Stimulated activated CD8-positive, alpha-beta memory T cell treated with anti-CD3 and anti-CD28 coated beads, Interleukin-15, amount 100 ng/mL, for 1 hour (primary cell): ENCODE results near the gene CRYAB.

Experiments used
- DNase-seq: peaks from one replicate; pipeline ENCODE4 v3.0.0-alpha.2; 2020; ENCODE audit warnings: low read depth

The CRYAB gene

DNA sequence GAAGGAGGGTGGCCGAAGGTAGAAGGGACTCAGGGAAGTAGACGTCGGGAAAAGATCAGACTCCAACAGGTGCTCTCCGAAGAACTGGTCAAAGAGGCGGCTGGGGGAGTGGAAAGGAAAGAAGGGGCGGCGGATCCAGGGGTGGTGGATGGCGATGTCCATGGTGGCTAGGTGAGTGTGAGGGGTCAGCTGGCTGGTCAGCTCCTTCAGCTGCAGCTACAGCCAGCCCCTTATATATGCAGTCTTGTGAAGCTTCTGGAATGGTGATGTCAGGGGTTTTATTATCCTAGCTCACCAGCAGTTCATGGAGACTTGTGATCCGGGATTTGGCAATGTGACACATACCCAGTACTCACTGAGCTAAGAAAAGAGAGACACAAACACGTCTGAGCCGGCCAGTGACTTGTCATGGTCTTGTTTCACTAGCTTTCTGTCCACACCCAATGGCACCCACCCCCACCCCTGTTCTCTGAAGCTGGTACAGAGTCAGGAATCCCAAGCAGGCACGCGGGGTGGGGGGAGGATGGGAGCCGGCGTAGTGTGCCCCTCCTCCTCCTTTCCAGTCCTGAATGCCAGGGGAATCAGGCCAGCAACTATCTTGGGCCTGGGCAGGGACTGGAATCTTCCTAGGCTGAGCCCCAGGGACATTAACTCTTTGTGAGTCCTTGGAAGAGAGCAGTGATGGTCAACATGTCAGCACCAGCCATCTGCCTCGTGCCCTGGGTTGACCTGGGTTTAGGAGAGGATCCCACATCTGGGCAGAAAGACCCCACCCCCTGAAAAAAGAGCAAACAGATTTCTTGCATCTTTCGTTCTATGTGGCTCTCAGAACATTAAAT is at the start of gene CRYAB:
TSS of gene CRYAB (minus strand) at position 208 of the 839 bp plus-strand sequence. CDS start at position 162, 46 bp downstream.
- no peak for DNase-seq

GRCh38 chr11:111960916-111961315 is 49.3 kb upstream of the CRYAB start:
- no peak for DNase-seq

DNA sequence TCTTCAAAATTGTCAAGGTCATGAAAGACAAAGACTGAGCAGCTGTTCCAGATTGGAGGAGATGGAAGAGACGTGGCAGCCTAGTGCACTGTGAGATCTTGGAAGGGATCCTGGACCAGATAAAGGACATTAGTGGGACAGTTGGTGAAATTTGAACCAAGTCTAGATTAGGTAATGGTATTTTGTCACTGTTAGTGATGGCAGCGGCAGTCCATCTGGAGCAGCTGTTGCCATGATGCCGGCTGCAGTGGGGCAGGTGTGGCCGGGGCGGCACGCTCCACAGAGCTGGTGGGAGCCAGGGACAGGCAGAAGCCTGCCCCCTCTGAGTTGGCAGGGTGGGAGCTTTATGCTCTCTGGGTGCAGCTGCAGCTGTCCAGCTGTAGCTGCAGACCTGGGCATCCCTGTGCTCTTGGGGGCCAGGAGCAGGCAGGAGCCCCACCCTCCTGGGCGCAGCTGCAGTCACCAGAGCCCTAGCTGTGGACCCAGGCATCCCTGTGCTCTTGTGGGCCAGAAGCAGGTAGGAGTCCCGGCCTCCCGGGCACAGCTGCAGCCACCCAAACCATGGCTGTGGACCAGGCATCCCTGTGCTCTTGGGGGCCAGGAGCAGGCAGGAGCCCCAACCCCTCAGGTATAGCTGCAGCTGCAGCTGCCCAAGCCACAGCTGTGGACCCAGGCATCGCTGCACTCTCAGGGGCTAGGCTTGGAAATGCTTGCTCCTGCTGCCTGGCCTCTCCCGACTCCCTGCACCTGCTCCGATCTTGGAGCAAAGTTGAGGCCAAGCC is 46.3 kb upstream of the CRYAB start:
- no peak for DNase-seq

GRCh38 chr11:111954154-111954553 is 42.6 kb upstream of the CRYAB start:
- no peak for DNase-seq

DNA sequence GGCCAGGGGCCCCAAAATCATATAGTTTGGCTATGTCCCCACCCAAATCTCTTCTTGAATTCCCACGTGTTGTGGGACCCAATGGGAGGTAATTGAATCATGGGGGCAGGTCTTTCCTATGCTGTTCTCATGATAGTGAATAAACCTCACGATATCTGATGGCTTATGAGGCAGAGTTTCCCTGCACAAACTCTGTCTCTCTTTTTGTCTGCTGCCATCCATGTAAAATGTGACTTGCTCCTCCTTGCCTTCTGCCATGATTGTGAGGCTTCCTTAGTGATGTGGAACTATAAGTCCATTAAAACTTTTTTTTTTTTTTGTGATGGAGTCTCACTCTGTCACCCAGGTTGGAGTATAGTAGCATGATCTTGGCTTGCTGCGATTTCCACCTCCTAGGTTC is 40.0 kb upstream of the CRYAB start:
- no peak for DNase-seq

- DNase-seq: no peak
These were observed 38.2 kb upstream of the CRYAB start for GRCh38 chr11:111949519-111950426.

GRCh38 chr11:111947143-111947542 is 35.6 kb upstream of the CRYAB start:
- DNase-seq: no peak

- no peak for DNase-seq
These were observed 34.9 kb upstream of the CRYAB start for GRCh38 chr11:111946499-111946898.

- no peak for DNase-seq
These were observed 33.6 kb upstream of the CRYAB start for GRCh38 chr11:111945198-111945597.

DNA sequence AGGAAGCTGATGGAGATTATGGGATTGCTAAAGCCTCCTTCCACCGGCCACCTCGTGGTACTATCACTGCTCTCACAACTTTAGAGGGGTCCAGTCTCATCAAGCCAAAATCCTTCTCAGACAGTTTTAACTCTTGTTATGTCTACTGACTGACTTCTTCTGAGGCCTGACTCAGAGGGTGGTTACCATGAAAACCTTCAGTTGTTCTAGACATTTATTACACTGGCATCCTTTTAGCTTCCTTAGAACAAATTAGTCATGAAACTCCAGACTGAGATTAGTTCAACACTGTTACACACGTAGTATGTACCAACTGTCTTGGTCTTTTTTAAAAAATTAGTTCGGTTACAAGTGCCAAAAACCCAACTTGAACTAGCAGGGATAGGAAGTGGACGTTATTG is 33.1 kb upstream of the CRYAB start:
- no peak for DNase-seq

DNA sequence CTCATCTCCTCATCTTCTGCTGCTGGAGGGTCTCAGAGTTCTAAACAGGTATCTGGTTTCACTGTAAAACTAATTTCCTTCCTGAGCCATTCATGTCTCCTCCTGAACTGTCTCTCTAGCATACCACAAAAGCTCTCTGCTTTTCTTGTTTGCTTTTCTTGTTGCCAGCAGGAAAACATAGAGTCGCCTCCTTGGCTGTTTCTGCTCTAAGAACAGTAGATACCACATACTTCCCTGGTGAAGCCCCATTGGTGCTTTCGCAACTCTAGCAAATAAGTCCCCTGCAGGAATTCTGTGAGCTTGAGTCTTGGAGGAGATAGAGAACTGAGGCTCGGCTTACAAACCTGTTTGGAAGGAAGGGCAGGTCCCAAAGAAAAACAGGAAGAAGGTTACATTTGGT is 32.6 kb upstream of the CRYAB start:
- no peak for DNase-seq

DNA sequence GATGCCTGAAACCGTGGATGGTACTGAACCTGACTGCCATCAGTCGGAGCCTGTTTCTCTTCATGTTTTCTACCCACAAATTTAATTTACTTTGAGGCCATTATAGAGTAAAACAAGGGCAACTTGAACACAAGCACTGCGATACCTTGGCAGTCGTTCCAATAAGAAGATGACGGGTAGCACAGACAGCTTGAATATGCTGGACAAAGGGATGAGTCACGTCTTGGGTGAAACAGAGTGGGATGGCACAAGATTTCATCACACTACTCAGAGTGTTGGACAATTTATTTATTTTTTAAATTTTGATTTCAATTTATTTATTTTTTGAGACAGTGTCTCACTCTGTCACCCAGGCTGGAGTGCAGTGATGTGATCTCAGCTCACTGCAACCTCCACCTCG is 31.3 kb upstream of the CRYAB start:
- no peak for DNase-seq

DNA sequence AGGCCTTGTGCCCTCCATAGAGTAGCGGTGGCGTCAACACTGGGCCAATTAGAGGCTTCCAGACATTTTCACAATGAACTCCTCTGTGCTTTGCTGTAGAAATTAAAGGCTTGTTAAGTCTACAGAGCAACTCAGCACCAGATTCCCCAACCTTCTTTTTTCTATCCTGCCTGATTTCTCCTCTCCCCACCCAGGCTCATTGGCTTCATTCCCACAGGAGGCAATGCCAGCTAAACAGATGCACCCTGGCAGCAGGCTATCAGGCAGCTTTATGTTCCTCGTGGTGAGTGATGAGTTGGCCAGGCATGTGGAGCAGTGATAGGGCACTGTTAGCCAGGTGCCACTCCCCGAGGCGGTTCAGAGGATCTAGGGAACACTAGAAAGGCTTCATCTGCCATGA is 30.4 kb upstream of the CRYAB start:
- DNase-seq: no peak

- no peak for DNase-seq
These were observed 28.4 kb upstream of the CRYAB start for GRCh38 chr11:111939836-111940604.

DNA sequence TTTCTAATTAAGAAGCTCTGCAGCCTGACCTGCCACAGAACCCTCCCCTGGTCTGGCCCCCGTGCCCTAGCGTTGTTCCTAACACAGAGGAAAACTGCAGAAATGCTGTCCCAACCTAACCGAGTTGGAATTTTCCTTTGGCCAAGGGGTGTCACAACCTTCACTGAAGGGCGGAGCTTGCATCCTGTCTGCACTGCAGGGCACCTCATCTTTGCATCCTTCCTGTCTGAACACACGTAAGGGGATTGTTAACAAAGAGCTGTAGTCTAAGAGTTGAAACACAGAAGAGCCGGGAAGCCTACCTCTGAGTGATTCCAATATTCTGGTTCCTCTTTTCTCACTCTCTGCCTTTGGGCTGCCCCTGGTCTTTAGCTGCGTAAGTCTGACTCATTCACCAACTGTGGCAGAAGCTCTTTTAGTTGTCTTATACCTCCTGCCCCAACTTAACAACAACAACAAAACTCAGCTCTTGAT is 27.2 kb upstream of the CRYAB start:
- DNase-seq: no peak

DNA sequence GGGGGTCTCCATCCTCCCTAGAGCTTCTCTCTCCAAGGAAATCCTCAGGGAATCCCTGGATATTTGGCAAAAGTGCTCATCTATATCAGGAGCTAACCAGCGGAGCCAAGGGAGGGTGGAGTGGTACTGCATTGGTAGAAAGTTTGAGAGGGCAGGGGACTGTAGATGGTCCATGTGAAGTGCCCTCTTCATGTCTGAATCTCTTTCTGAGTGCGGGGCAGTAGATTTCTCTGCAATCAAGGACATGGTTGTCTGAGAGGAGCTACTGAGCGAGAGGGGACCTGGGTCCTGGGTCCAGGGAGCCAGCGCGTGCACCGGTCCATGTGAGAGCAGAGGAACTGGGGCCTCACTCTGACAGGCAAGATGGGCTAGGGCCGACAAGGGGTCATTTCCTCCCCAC is 26.3 kb upstream of the CRYAB start:
- DNase-seq: no peak

DNA sequence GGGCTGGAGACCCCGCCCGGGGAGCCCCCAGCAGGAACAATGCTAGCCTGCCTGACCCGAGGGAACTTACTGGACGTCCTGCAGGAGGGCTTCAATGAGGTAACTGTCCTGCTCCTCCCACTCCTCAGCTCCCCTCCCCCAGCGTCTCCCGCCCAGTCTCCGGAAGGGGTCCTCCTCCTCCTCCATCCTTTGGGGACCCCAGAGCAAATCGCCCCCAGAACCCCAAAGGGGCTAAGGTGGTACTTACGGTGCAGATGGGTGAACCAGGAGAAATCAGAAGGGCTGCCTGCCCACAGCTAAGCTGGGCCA is 25.8 kb upstream of the CRYAB start:
- no peak for DNase-seq

GRCh38 chr11:111936040-111936540 is 24.5 kb upstream of the CRYAB start:
- no peak for DNase-seq

- no peak for DNase-seq
These were observed 23.9 kb upstream of the CRYAB start for GRCh38 chr11:111935317-111936039.

DNA sequence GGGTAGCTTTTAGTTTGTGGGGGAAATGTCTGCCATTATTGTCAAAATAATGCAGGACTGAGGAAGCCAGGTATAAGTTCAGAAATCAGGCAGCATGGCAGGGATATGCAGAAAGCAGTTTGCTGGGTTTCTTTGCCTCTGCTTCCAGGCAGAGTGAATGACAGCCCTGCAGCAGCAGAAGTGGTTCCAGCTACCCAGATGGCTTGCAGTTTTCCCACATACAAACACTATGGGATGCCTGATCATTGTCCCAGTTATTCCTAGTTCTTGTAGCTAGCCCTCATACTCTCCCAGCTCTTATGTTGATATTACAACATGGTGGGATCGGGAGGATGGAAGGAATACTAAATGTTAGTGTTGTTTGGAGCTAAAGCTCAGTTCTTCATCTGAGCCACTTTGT is 22.7 kb upstream of the CRYAB start:
- DNase-seq: no peak

- DNase-seq: no peak
These were observed 22.3 kb upstream of the CRYAB start for GRCh38 chr11:111933872-111934271.
